ENCODE results near the gene COA8.

DNA sequence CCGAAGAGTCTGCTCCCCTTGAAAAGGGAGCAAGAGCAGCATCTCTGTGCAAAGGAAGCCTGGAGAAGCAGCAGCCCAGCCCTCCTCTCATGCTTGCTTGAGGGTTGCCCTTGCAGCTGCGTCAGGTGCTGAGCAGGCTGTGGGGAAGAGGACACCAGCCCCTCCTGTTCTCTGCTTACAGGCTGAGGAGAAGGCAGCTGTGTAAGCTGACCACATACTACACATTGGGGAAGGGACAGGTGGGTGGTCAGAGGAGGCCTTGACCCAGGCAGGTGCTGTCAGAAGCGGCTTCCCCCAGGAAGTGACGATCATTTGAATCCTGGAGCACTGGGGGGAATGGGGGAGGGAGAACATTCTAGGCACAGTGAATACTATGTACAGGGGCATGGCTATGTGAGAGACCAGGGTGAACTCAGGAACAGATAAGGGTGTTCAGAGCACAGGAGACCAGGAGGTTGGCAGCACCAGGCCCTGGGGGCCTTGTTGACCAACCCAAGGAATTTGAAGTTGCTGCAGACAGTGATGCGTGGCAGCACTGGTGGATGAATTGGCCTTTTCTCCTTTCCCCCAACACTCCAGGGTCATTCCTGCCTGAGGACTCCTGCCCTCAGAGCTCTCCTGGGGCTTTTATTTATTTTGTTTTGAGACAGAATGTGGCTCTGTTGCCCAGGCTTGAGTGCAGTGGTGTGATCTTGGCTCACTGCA, 63.5 kb downstream of the COA8 start:
- no peak for TF ChIP-seq CEBPB (IDR thresholded peaks at IDR 0.05; ENCODE audit: borderline replicate concordance, low read depth, low read length)
- TF ChIP-seq ZNF782 (CRISPR knock-in tag; IDR thresholded peaks at IDR 0.05; ENCODE audit: borderline replicate concordance): no peak
- no peak for TF ChIP-seq PBX3 (CRISPR knock-in tag; IDR thresholded peaks at IDR 0.05; ENCODE audit: borderline replicate concordance)
- TF ChIP-seq FOXC1 (CRISPR knock-in tag; IDR thresholded peaks at IDR 0.05; ENCODE audit: borderline replicate concordance): no peak

Data from HepG2 (cell line).